Mesenchymal stem cell (in vitro differentiated cells and primary cell): ENCODE measurements around the gene PAX5.

Experiments used
- DNase-seq: peaks from one replicate; pipeline ENCODE4 v3.0.0-alpha.2; 2013
- H2AFZ ChIP-seq: one replicate; pipeline ENCODE4 v1.6.1; 2013; ENCODE audit warnings: low read depth, mild to moderate bottlenecking, control low read depth, inconsistent platforms, low read length, moderate library complexity
- H2AK5ac ChIP-seq: 2 replicates; pipeline ENCODE4 v1.6.1; 2013; ENCODE audit warnings: low read length, moderate library complexity, mild to moderate bottlenecking, inconsistent platforms; ENCODE audit not compliant: severe bottlenecking
- H2BK120ac ChIP-seq: one replicate; pipeline ENCODE4 v1.6.1; 2013; ENCODE audit warnings: low read depth, mild to moderate bottlenecking, inconsistent platforms, low read length, moderate library complexity
- H2BK12ac ChIP-seq, 2 experiments: one replicate each; pipeline ENCODE4 v1.6.1; 2013; ENCODE audit warnings: inconsistent platforms in 2 of 2, low read length in 2 of 2, mild to moderate bottlenecking in 2 of 2, moderate library complexity in 2 of 2, control low read depth in 1 of 2
- H2BK15ac ChIP-seq: one replicate; pipeline ENCODE4 v1.6.1; 2013; ENCODE audit warnings: mild to moderate bottlenecking, low read depth, inconsistent platforms; ENCODE audit not compliant: poor library complexity, severe bottlenecking
- H2BK5ac ChIP-seq: 2 replicates; pipeline ENCODE4 v1.6.1; 2013; ENCODE audit warnings: low read depth, mild to moderate bottlenecking, low read length, control low read depth, inconsistent platforms; ENCODE audit not compliant: poor library complexity, severe bottlenecking
- H3K14ac ChIP-seq, 2 experiments: one replicate each; pipeline ENCODE4 v1.6.1; 2013; ENCODE audit warnings: inconsistent platforms in 2 of 2, low read length in 2 of 2, control low read depth in 1 of 2, mild to moderate bottlenecking in 1 of 2, moderate library complexity in 1 of 2
- H3K18ac ChIP-seq, 2 experiments: one replicate each; pipeline ENCODE4 v1.6.1; 2013; ENCODE audit warnings: inconsistent platforms in 2 of 2, low read length in 2 of 2, control low read depth in 1 of 2, low read depth in 1 of 2, mild to moderate bottlenecking in 1 of 2
- H3K23ac ChIP-seq, 2 experiments: one replicate each; pipeline ENCODE4 v1.6.1; 2013; ENCODE audit warnings: inconsistent platforms in 2 of 2, low read length in 2 of 2, mild to moderate bottlenecking in 2 of 2, moderate library complexity in 2 of 2, control low read depth in 1 of 2
- H3K27ac ChIP-seq: 2 replicates; pipeline ENCODE4 v1.5.1; 2013; ENCODE audit warnings: mild to moderate bottlenecking, moderate library complexity, low read length, control low read depth, inconsistent platforms; ENCODE audit not compliant: poor library complexity, severe bottlenecking
- H3K27me3 ChIP-seq, 2 experiments: 2 replicates each; pipeline versions ENCODE4 v1.6.1 to v1.7.0; 2013; ENCODE audit warnings: low read length in 2 of 2, mild to moderate bottlenecking in 2 of 2, moderate library complexity in 2 of 2, control low read depth in 1 of 2, inconsistent platforms in 1 of 2; ENCODE audit not compliant: control insufficient read depth in 1 of 2, insufficient read depth in 1 of 2
- H3K36me3 ChIP-seq, 2 experiments: 2 replicates each; pipeline versions ENCODE4 v1.6.1 to v1.7.0; 2013; ENCODE audit warnings: low read length in 2 of 2, control low read depth in 1 of 2, inconsistent platforms in 1 of 2, low read depth in 1 of 2, mild to moderate bottlenecking in 1 of 2; ENCODE audit not compliant: insufficient read depth in 2 of 2, control insufficient read depth in 1 of 2
- H3K4ac ChIP-seq, 2 experiments: one replicate each; pipeline ENCODE4 v1.6.1; 2013; ENCODE audit warnings: inconsistent platforms in 2 of 2, low read length in 2 of 2, mild to moderate bottlenecking in 2 of 2, moderate library complexity in 2 of 2, control low read depth in 1 of 2, low read depth in 1 of 2
- H3K4me1 ChIP-seq: 2 replicates; pipeline ENCODE4 v1.6.1; 2013; ENCODE audit warnings: low read depth, low read length, control low read depth; ENCODE audit not compliant: control insufficient read depth, insufficient read depth
- H3K4me2 ChIP-seq: 2 replicates; pipeline ENCODE4 v1.6.1; 2013; ENCODE audit warnings: low read length, mild to moderate bottlenecking, inconsistent platforms; ENCODE audit not compliant: poor library complexity, severe bottlenecking
- H3K4me3 ChIP-seq, 2 experiments: 2 replicates each; pipeline versions ENCODE4 v1.5.1 to v1.7.0; 2013; ENCODE audit warnings: low read length in 2 of 2, mild to moderate bottlenecking in 2 of 2, control low read depth in 1 of 2, low read depth in 1 of 2; ENCODE audit not compliant: insufficient read depth in 1 of 2
- H3K79me1 ChIP-seq: replicated peaks from 2 replicates; pipeline ENCODE4 v1.6.1; 2013; ENCODE audit warnings: mild to moderate bottlenecking, control low read depth, low read length, inconsistent platforms; ENCODE audit not compliant: poor library complexity, severe bottlenecking
- H3K9ac ChIP-seq: 2 replicates; pipeline ENCODE4 v1.7.0; 2013; ENCODE audit warnings: mild to moderate bottlenecking, low read length, moderate library complexity
- H3K9me3 ChIP-seq: 2 replicates; pipeline ENCODE4 v1.7.0; 2013; ENCODE audit warnings: mild to moderate bottlenecking, low read length; ENCODE audit not compliant: control insufficient read depth
- H4K8ac ChIP-seq: one replicate; pipeline ENCODE4 v1.6.1; 2013; ENCODE audit warnings: inconsistent platforms, mild to moderate bottlenecking, low read length, moderate library complexity
- H4K91ac ChIP-seq: one replicate; pipeline ENCODE4 v1.6.1; 2013; ENCODE audit warnings: mild to moderate bottlenecking, low read length, inconsistent platforms
- WGBS: methylation state at CpG from one replicate; pipeline ENCODE4 v1.1.7; 2013; ENCODE audit warnings: mixed read lengths; 5-methylcytosine and 5-hydroxymethylcytosine counted together

Gene PAX5

DNA sequence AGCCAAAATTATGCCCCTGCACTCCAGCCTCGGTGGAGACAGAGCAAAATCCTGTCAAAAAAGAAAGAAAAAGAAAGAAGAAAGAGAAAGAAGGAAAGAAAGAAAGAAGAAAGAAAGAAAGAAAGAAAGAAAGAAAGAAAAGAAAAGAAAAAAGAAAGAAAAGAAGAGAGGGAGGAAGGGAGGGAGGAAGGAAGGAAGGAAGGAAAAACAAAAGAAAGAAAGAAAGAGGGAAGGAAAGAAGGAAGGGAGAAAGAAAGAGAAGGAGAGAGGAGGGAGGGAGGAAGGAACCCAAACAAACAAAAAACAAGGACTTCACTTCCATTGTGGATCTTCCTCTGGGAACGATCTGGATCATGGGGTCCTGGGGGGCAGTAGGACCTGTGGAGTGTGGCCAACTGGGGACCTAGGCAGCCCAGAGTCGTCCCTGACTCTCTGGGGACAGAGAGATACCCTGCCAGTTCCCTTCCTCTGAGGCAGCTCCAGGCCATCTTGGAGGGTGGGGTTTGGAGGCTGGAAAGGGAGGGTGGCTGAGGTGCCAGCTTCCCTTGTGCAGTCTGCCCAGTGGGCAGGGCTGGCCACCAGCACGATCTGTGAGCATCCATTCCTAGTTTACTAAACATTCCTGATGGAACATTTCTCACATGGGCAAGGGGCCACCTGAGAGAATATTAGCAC, 216.8 kb downstream of the PAX5 start:
- H4K8ac ChIP-seq, result no peak overlapping the region
- H3K79me1 ChIP-seq, result no peaks in the 10 kb centered on the region
- no peak overlapping the region for H3K4me3 ChIP-seq
- H4K91ac ChIP-seq, result no peak overlapping the region
- H3K9me3 ChIP-seq, result peaks cover 2% of the 10 kb centered on the region
- peak overlapping the region in 1 of 2 experiments; percentile 5 for H3K23ac ChIP-seq
- H3K4me1 ChIP-seq, result peaks cover 8% of the 10 kb centered on the region
- H3K4ac ChIP-seq, result no peak overlapping the region
- no peak overlapping the region for H2AFZ ChIP-seq
- H2BK15ac ChIP-seq, result no peak overlapping the region
- no peaks in the 10 kb centered on the region for H3K36me3 ChIP-seq
- no peak overlapping the region for H3K9ac ChIP-seq
- WGBS, result 60% methylated on average over 3 of the region's 4 CpGs
- peaks cover 69 to 80% of the 10 kb centered on the region in 2 experiments for H3K27me3 ChIP-seq
- no peak overlapping the region for H2BK12ac ChIP-seq
- no peak overlapping the region for H2BK120ac ChIP-seq
- no peak overlapping the region for H3K18ac ChIP-seq
- H2BK5ac ChIP-seq, result no peak overlapping the region
- H3K14ac ChIP-seq, result no peak overlapping the region
- no peak for DNase-seq
- H2AK5ac ChIP-seq, result no peak overlapping the region
- no peak overlapping the region for H3K27ac ChIP-seq
- H3K4me2 ChIP-seq, result no peak overlapping the region

DNA sequence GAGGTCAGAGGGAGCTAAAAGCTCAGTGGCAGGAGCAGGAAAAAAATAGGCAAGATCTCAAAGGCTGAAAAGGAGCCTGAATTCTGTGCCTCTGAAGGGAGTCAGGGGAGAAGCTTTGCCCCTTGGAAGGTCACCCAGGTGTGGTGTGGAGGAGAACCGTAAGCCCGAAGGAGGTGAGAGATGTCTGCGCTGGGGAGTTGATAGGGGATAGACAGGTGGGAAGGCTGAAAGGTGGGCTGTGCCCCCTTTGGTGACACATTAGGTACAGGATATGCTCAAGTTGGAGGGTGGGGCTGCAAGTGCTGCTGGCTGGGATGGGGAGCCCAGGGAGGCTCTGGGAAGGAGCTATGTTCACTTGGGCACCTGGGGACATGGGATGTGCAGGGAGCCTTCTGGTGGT, 217.7 kb downstream of the PAX5 start:
- WGBS, result 98% methylated on average over 3 of the region's 3 CpGs
- H3K9me3 ChIP-seq, result peaks cover 2% of the 10 kb centered on the region

DNA sequence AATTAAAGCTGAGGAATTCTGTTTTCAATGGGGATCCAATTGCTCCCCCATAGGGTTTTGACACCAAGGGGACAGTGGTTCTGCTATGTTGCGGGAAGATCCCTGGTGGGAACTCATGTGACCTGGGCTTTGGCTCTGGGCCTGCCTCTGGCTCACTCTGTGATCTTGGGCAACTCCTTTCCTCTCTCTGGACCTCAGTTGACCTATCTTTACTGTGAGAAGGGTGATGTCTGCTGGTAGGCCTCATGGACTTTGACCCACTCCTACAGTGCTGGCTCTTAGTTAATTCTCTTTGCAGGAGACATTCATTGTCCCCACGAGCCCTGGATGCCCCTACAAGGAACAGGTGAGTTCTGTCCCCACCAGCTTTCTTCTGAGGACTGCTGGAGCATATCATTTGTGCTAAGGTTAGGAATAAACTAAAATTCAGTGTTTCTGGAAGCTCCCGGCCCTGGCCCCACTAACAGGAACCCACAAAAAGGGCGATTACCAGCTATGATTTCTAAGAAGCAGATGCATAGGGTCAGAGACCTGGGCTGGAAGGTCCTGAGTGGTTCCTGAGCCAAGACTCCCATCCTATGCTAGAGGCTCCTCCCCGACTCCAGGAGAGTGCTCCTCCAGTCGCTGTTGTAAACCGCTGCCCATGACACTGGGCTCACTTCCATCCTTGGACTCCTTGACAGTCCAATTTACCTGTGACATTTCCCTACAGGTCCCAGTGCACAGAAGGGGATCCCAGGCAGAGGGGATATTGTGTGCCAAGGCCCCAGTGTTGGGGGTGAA, 218.3 kb downstream of the PAX5 start:
- Histone ChIP-seq H2BK5ac (no peak overlapping the region), H2BK12ac (no peak overlapping the region), H4K91ac (no peak overlapping the region), H3K79me1 (no peaks in the 10 kb centered on the region), H3K18ac (no peak overlapping the region), H2BK120ac (no peak overlapping the region), H3K36me3 (no peaks in the 10 kb centered on the region), H2BK15ac (no peak overlapping the region), H3K27ac (no peak overlapping the region), H3K23ac (no peak overlapping the region), H3K4ac (no peak overlapping the region), H2AK5ac (no peak overlapping the region), H3K27me3 (peaks cover 67 to 71% of the 10 kb centered on the region in 2 experiments), H3K4me2 (no peak overlapping the region), H4K8ac (no peak overlapping the region), H3K9me3 (peaks cover 2% of the 10 kb centered on the region), H3K4me1 (peaks cover 8% of the 10 kb centered on the region), H2AFZ (no peak overlapping the region), H3K14ac (no peak overlapping the region), H3K4me3 (no peak overlapping the region), H3K9ac (no peak overlapping the region)
- 81% methylated on average over 7 of the region's 7 CpGs for WGBS
- no peak for DNase-seq

More for the DNA sequence above, 217.7 kb downstream of the PAX5 start:
- Histone ChIP-seq H2AK5ac (no peak overlapping the region), H2BK5ac (no peak overlapping the region), H2BK12ac (no peak overlapping the region), H3K79me1 (no peaks in the 10 kb centered on the region), H3K4me1 (peaks cover 8% of the 10 kb centered on the region), H4K8ac (no peak overlapping the region), H3K4me3 (no peak overlapping the region), H3K23ac (no peak overlapping the region), H3K4ac (no peak overlapping the region), H3K4me2 (no peak overlapping the region), H2BK120ac (no peak overlapping the region), H3K18ac (no peak overlapping the region), H3K9ac (no peak overlapping the region), H4K91ac (no peak overlapping the region), H2BK15ac (no peak overlapping the region), H3K27ac (no peak overlapping the region), H2AFZ (no peak overlapping the region), H3K27me3 (peaks cover 67 to 76% of the 10 kb centered on the region in 2 experiments), H3K14ac (no peak overlapping the region), H3K36me3 (no peaks in the 10 kb centered on the region)
- no peak for DNase-seq

DNA sequence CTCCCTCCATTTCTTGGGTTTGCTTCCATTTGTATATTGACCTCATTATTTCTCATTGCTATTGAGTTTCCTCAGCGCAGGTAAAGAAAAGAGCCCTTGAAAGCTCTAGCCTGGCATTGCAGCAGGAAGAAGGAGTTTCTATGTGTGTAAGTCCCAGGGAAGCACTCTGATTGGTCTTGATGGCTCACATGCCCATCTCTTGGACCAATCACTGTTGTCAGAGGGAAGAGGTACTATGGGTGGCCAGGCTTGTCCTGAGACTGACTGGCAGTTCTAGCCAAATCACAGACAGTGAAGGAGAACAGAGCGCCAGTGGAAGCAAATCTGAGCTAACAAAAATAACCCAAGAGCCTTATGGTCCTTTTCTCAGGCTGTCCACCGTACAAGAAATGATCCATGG, 219.0 kb downstream of the PAX5 start:
- Histone ChIP-seq H2BK15ac (no peak overlapping the region), H3K4me2 (no peak overlapping the region), H2BK5ac (no peak overlapping the region), H2BK12ac (no peak overlapping the region), H3K9ac (no peak overlapping the region), H4K8ac (no peak overlapping the region), H3K4me1 (peaks cover 8% of the 10 kb centered on the region), H3K79me1 (no peaks in the 10 kb centered on the region), H3K27me3 (peaks cover 63 to 67% of the 10 kb centered on the region in 2 experiments), H3K36me3 (no peaks in the 10 kb centered on the region), H2BK120ac (no peak overlapping the region), H3K9me3 (peaks cover 2% of the 10 kb centered on the region), H3K18ac (no peak overlapping the region), H3K23ac (no peak overlapping the region), H2AK5ac (no peak overlapping the region), H4K91ac (no peak overlapping the region), H3K4ac (no peak overlapping the region), H3K27ac (no peak overlapping the region), H3K4me3 (no peak overlapping the region), H2AFZ (no peak overlapping the region), H3K14ac (no peak overlapping the region)
- DNase-seq, result no peak
- 100% methylated on average over 2 of the region's 3 CpGs for WGBS
